ENCODE data around the gene ZNF654. TPM values are rescaled to one million over a fixed set of nuclear protein-coding genes. Genes with fewer than 3 reads are reported as not detected.

Gene ZNF654
- polyA plus RNA-seq, 1 donor from 2014 or later, result 20.4 TPM

- Histone ChIP-seq H2AFZ (ENCODE audit: low read depth, low read length) (no peak overlapping the region), H3K4me3 (ENCODE audit: low read length) (no peak overlapping the region), H3K9me2 (ENCODE audit: insufficient read depth, low read length) (no peaks in the 10 kb centered on the region), H3K27ac (ENCODE audit: low read length) (no peak overlapping the region), H3K9ac (ENCODE audit: low read length) (no peak overlapping the region), H3K9me3 (ENCODE audit: low read length) (no peaks in the 10 kb centered on the region), H3K79me2 (replicated peaks; ENCODE audit: insufficient read depth, low read length) (no peaks in the 10 kb centered on the region), H3F3A (ENCODE audit: insufficient read depth, low read length, poor library complexity, severe bottlenecking) (no peaks in the 10 kb centered on the region), H3K4me2 (ENCODE audit: low read length) (no peak overlapping the region), H3K36me3 (ENCODE audit: insufficient read depth, low read length) (no peaks in the 10 kb centered on the region), H4K20me1 (ENCODE audit: insufficient read depth) (no peaks in the 10 kb centered on the region), H3K27me3 (ENCODE audit: insufficient read depth, low read depth, low read length) (no peaks in the 10 kb centered on the region)
- TF ChIP-seq POLR2AphosphoS5 (IDR thresholded peaks at IDR 0.05) (no peak), TAF1 (IDR thresholded peaks at IDR 0.05; ENCODE audit: low read depth) (no peak), RAD21 (conservative IDR thresholded peaks at IDR 0.05) (no peak), SMC3 (conservative IDR thresholded peaks at IDR 0.05; ENCODE audit: poor library complexity) (no peak), EZH2 (IDR thresholded peaks at IDR 0.05; ENCODE audit: borderline replicate concordance, insufficient read depth, low read length, poor library complexity, severe bottlenecking) (no peak), REST (IDR thresholded peaks at IDR 0.05; ENCODE audit: borderline replicate concordance) (no peak), MXI1 (conservative IDR thresholded peaks at IDR 0.05; ENCODE audit: poor library complexity, severe bottlenecking) (no peak), EP300 (conservative IDR thresholded peaks at IDR 0.05; ENCODE audit: poor library complexity, severe bottlenecking) (no peak)
- TF ChIP-seq, protein P1, sequence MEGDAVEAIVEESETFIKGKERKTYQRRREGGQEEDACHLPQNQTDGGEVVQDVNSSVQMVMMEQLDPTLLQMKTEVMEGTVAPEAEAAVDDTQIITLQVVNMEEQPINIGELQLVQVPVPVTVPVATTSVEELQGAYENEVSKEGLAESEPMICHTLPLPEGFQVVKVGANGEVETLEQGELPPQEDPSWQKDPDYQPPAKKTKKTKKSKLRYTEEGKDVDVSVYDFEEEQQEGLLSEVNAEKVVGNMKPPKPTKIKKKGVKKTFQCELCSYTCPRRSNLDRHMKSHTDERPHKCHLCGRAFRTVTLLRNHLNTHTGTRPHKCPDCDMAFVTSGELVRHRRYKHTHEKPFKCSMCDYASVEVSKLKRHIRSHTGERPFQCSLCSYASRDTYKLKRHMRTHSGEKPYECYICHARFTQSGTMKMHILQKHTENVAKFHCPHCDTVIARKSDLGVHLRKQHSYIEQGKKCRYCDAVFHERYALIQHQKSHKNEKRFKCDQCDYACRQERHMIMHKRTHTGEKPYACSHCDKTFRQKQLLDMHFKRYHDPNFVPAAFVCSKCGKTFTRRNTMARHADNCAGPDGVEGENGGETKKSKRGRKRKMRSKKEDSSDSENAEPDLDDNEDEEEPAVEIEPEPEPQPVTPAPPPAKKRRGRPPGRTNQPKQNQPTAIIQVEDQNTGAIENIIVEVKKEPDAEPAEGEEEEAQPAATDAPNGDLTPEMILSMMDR (IDR thresholded peaks at IDR 0.05; ENCODE audit: poor library complexity, severe bottlenecking), result no peak
Observed at GRCh38 chr3:88030210-88030609, 28.8 kb upstream of the ZNF654 start.

DNA sequence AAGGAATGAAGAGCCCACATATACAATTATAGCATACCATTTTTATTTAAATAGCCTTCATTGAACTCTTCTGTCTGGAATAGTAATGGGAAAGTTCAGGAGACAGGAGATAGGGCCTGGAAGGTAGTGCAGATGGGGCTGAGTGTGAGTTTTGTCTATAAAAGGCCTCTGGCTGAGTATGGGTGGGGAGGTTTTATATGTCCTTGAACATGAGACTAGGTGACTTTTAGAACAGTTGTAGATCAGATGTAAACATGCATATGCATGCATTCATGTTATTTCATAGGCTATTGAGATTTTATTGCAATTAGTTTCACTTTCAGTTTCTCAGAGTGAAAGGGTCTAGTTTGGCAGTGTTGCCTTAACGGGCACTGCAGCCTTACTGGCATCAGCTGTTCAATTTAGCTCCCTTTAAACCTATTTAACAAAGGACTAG is 27.4 kb upstream of the ZNF654 start:
- Histone ChIP-seq H4K20me1 (ENCODE audit: insufficient read depth) (no peaks in the 10 kb centered on the region), H3K36me3 (ENCODE audit: insufficient read depth, low read length) (no peaks in the 10 kb centered on the region), H3F3A (ENCODE audit: insufficient read depth, low read length, poor library complexity, severe bottlenecking) (no peaks in the 10 kb centered on the region), H2AFZ (ENCODE audit: low read depth, low read length) (no peak overlapping the region), H3K9me3 (ENCODE audit: low read length) (no peaks in the 10 kb centered on the region), H3K9me2 (ENCODE audit: insufficient read depth, low read length) (no peaks in the 10 kb centered on the region), H3K9ac (ENCODE audit: low read length) (no peak overlapping the region), H3K79me2 (replicated peaks; ENCODE audit: insufficient read depth, low read length) (no peaks in the 10 kb centered on the region), H3K27me3 (ENCODE audit: insufficient read depth, low read depth, low read length) (no peaks in the 10 kb centered on the region), H3K4me2 (ENCODE audit: low read length) (no peak overlapping the region), H3K4me3 (ENCODE audit: low read length) (no peak overlapping the region), H3K27ac (ENCODE audit: low read length) (no peak overlapping the region)
- TF ChIP-seq EP300 (conservative IDR thresholded peaks at IDR 0.05; ENCODE audit: poor library complexity, severe bottlenecking) (no peak), POLR2AphosphoS5 (IDR thresholded peaks at IDR 0.05) (no peak), RAD21 (conservative IDR thresholded peaks at IDR 0.05) (no peak), REST (IDR thresholded peaks at IDR 0.05; ENCODE audit: borderline replicate concordance) (no peak), MXI1 (conservative IDR thresholded peaks at IDR 0.05; ENCODE audit: poor library complexity, severe bottlenecking) (no peak), SMC3 (conservative IDR thresholded peaks at IDR 0.05; ENCODE audit: poor library complexity) (no peak), TAF1 (IDR thresholded peaks at IDR 0.05; ENCODE audit: low read depth) (no peak), EZH2 (IDR thresholded peaks at IDR 0.05; ENCODE audit: borderline replicate concordance, insufficient read depth, low read length, poor library complexity, severe bottlenecking) (no peak)
- TF ChIP-seq, protein P1 (IDR thresholded peaks at IDR 0.05; ENCODE audit: poor library complexity, severe bottlenecking), result no peak
